ENCODE results near the gene JMJD7.

JMJD7 gene

GRCh38 chr15:41827880-41828806, at the start of gene JMJD7:
Gene JMJD7 (plus strand): TSS chr15:41828092. CDS start chr15:41828125, 33 bp downstream.
- peak; percentile 88 for DNase-seq (ENCODE audit: low read depth)

- no peak for DNase-seq (ENCODE audit: low read depth)
These were observed 49.4 kb upstream of the JMJD7 start for GRCh38 chr15:41778521-41778920.

- DNase-seq (ENCODE audit: low read depth): no peak
These were observed 48.2 kb upstream of the JMJD7 start for GRCh38 chr15:41779662-41780157.

GRCh38 chr15:41780266-41780665, 47.6 kb upstream of the JMJD7 start:
- no peak for DNase-seq (ENCODE audit: low read depth)

GRCh38 chr15:41780727-41781126, 47.2 kb upstream of the JMJD7 start:
- DNase-seq (ENCODE audit: low read depth): no peak

- no peak for DNase-seq (ENCODE audit: low read depth)
These were observed 45.3 kb upstream of the JMJD7 start for GRCh38 chr15:41782371-41783282.

GRCh38 chr15:41783296-41783695, 44.6 kb upstream of the JMJD7 start:
- DNase-seq (ENCODE audit: low read depth): no peak

- no peak for DNase-seq (ENCODE audit: low read depth)
These were observed 39.6 kb upstream of the JMJD7 start for GRCh38 chr15:41788262-41788661.

GRCh38 chr15:41789236-41789635, 38.7 kb upstream of the JMJD7 start:
- DNase-seq (ENCODE audit: low read depth): no peak

- no peak for DNase-seq (ENCODE audit: low read depth)
These were observed 38.2 kb upstream of the JMJD7 start for GRCh38 chr15:41789662-41790061.

- no peak for DNase-seq (ENCODE audit: low read depth)
These were observed 37.7 kb upstream of the JMJD7 start for GRCh38 chr15:41790169-41790568.

GRCh38 chr15:41790756-41791546, 36.9 kb upstream of the JMJD7 start:
- no peak for DNase-seq (ENCODE audit: low read depth)

GRCh38 chr15:41791547-41791937, 36.4 kb upstream of the JMJD7 start:
- no peak for DNase-seq (ENCODE audit: low read depth)

GRCh38 chr15:41792000-41792637, 35.8 kb upstream of the JMJD7 start:
- DNase-seq (ENCODE audit: low read depth): no peak

- no peak for DNase-seq (ENCODE audit: low read depth)
These were observed 33.8 kb upstream of the JMJD7 start for GRCh38 chr15:41794081-41794480.

GRCh38 chr15:41795996-41796856, 31.7 kb upstream of the JMJD7 start:
- no peak for DNase-seq (ENCODE audit: low read depth)

- no peak for DNase-seq (ENCODE audit: low read depth)
These were observed 30.5 kb upstream of the JMJD7 start for GRCh38 chr15:41797201-41797944.

- DNase-seq (ENCODE audit: low read depth): no peak
These were observed 29.0 kb upstream of the JMJD7 start for GRCh38 chr15:41798607-41799487.

GRCh38 chr15:41799488-41799805, 28.4 kb upstream of the JMJD7 start:
- no peak for DNase-seq (ENCODE audit: low read depth)

Data from stimulated activated CD8-positive, alpha-beta memory T cell treated with anti-CD3 and anti-CD28 coated beads, Interleukin-12 subunit alpha, Interleukin-12 subunit beta, amount 100 ng/mL, for 4 hours (primary cell).